Left ventricle myocardium superior (tissue), 1 donor: ENCODE measurements around the gene TLE4. TPM values are rescaled to one million over a fixed set of nuclear protein-coding genes. Genes with fewer than 3 reads are reported as not detected.
"Not testable (repeated sequence)": the region's sequence is repeated elsewhere in the genome, so short reads cannot be mapped to it uniquely, and the experiment has no call there.

Source experiments
- ATAC-seq: fragments of 200-7000 bp; cut with Tn5 transposase; one replicate; pipeline ENCODE4 v1.9.1; 2020; ENCODE audit warnings: mild to moderate bottlenecking, moderate library complexity
- DNase-seq: peaks from one replicate; pipeline ENCODE4 v3.0.0-alpha.2; 2020
- intact Hi-C: fragments of 100-400 bp; cut with micrococcal nuclease; formaldehyde crosslinking; loops from one replicate; pipeline ENCODE4 v1.11.0; 2022
- total RNA-seq: library from RNA; stranded (reverse); fragmentation: NEBNext Ultra II Directional; extraction: Animal tissue kit (Norgen Biotek cat#: 25700); gene quantifications from one replicate; pipeline ENCODE4 v1.2.1, GENCODE V29; 2021
- donor health status: DM: no; HTN: yes; CAD: no; lungs with severe emphysema.

The TLE4 gene
- total RNA-seq, 1 donor from 2014 or later: 10.7 TPM

GRCh38 chr9:79592726-79593493 lies 21.1 kb downstream of the TLE4 start:
- intact Hi-C loops: no loop called here
- ATAC-seq (no peak), DNase-seq (no peak)

- ATAC-seq (no peak), DNase-seq (no peak)
- intact Hi-C loops: no loop called here
Measured at GRCh38 chr9:79598562-79599345, 27.0 kb downstream of the TLE4 start.

- intact Hi-C loops: no loop called here
- DNase-seq: no peak
- ATAC-seq: no peak
Measured at GRCh38 chr9:79600466-79600865, 28.7 kb downstream of the TLE4 start.

- intact Hi-C loops: no loop called here
- ATAC-seq (no peak), DNase-seq (no peak)
Measured at GRCh38 chr9:79603222-79603920, 31.6 kb downstream of the TLE4 start.

- DNase-seq: no peak
- no peak for ATAC-seq
- intact Hi-C loops: no loop called here
Measured at GRCh38 chr9:79604149-79604548, 32.4 kb downstream of the TLE4 start.

GRCh38 chr9:79604921-79605562 lies 33.3 kb downstream of the TLE4 start:
- intact Hi-C loops: no loop called here
- no peak for DNase-seq
- no peak for ATAC-seq

- DNase-seq, intact Hi-C loops, ATAC-seq: not testable (repeated sequence)
Measured at GRCh38 chr9:79606529-79606928, 34.8 kb downstream of the TLE4 start.

- intact Hi-C loops: no loop called here
- ATAC-seq: no peak
- no peak for DNase-seq
Measured at GRCh38 chr9:79609468-79610018, 37.8 kb downstream of the TLE4 start.

GRCh38 chr9:79610019-79610631 lies 38.4 kb downstream of the TLE4 start:
- no peak for DNase-seq
- no peak for ATAC-seq

GRCh38 chr9:79610791-79611614 lies 39.2 kb downstream of the TLE4 start:
- intact Hi-C loops: no loop called here
- DNase-seq (no peak), ATAC-seq (peak; percentile 53)

More at GRCh38 chr9:79610019-79610631, 38.4 kb downstream of the TLE4 start:
- intact Hi-C loops: no loop called here

GRCh38 chr9:79613145-79613544 lies 41.4 kb downstream of the TLE4 start:
- ATAC-seq: no peak
- no peak for DNase-seq
- intact Hi-C loops: no loop called here

GRCh38 chr9:79615038-79615437 lies 43.3 kb downstream of the TLE4 start:
- intact Hi-C loops: no loop called here
- no peak for ATAC-seq
- no peak for DNase-seq

- ATAC-seq (peak; percentile 55), DNase-seq (no peak)
- intact Hi-C loops: no loop called here
Measured at GRCh38 chr9:79616013-79616412, 44.2 kb downstream of the TLE4 start.

GRCh38 chr9:79616971-79617370 lies 45.2 kb downstream of the TLE4 start:
- no peak for DNase-seq
- ATAC-seq: no peak
- intact Hi-C loops: no loop called here

- no peak for DNase-seq
- intact Hi-C loops: no loop called here
- ATAC-seq: peak; percentile 72
Measured at GRCh38 chr9:79617395-79617794, 45.6 kb downstream of the TLE4 start.

GRCh38 chr9:79619930-79620329 lies 48.2 kb downstream of the TLE4 start:
- intact Hi-C loops: no loop called here
- DNase-seq: no peak
- no peak for ATAC-seq

- ATAC-seq: no peak
- no peak for DNase-seq
- intact Hi-C loops: no loop called here
Measured at GRCh38 chr9:79621916-79622575, 50.3 kb downstream of the TLE4 start.
